BE2C (cell line): ENCODE results near the gene BICDL1.

Source experiments
- DNase-seq: peaks from one replicate; pipeline ENCODE4 v3.0.0-alpha.2; 2020
- H3K27me3 ChIP-seq: fragments of 250-450 bp; sonication (Bioruptor Pico); 2 replicates; pipeline ENCODE4 v1.5.1; 2020; ENCODE audit warnings: mild to moderate bottlenecking
- H3K36me3 ChIP-seq: fragments of 250-450 bp; sonication (Bioruptor Pico); 2 replicates; pipeline ENCODE4 v1.5.1; 2020; ENCODE audit warnings: mild to moderate bottlenecking
- H3K4me1 ChIP-seq: fragments of 250-450 bp; sonication (Bioruptor Pico); 2 replicates; pipeline ENCODE4 v1.5.1; 2020
- H3K4me3 ChIP-seq: 2 replicates; pipeline ENCODE4 v1.5.1; 2011; ENCODE audit warnings: low read depth, low read length
- H3K9me3 ChIP-seq: fragments of 250-450 bp; sonication (Bioruptor Pico); 2 replicates; pipeline ENCODE4 v1.5.1; 2020
- CTCF ChIP-seq: IDR thresholded peaks from 2 replicates; pipeline ENCODE4 v1.5.1; 2012; ENCODE audit warnings: mild to moderate bottlenecking, low read depth, low read length

BICDL1 gene

GRCh38 chr12:119996417-119996816 lies 7.4 kb downstream of the BICDL1 start:
- no peak overlapping the region for H3K4me3 ChIP-seq
- H3K9me3 ChIP-seq = no peaks in the 10 kb centered on the region
- DNase-seq = no peak
- no peaks in the 10 kb centered on the region; the same call in 1 of the 2 replicates for H3K36me3 ChIP-seq
- no peaks in the 10 kb centered on the region for H3K4me1 ChIP-seq
- no peak for TF ChIP-seq CTCF
- H3K27me3 ChIP-seq = no peaks in the 10 kb centered on the region

GRCh38 chr12:119998471-119999245 lies 9.6 kb downstream of the BICDL1 start:
- Histone ChIP-seq H3K9me3 (no peaks in the 10 kb centered on the region), H3K36me3 (no peaks in the 10 kb centered on the region; the same call in 1 of the 2 replicates), H3K4me1 (no peaks in the 10 kb centered on the region), H3K4me3 (no peak overlapping the region), H3K27me3 (no peaks in the 10 kb centered on the region)
- no peak for TF ChIP-seq CTCF
- no peak for DNase-seq

- Histone ChIP-seq H3K9me3 (no peaks in the 10 kb centered on the region), H3K4me1 (no peaks in the 10 kb centered on the region), H3K27me3 (no peaks in the 10 kb centered on the region), H3K4me3 (no peak overlapping the region), H3K36me3 (no peaks in the 10 kb centered on the region; the same call in 1 of the 2 replicates)
- DNase-seq = no peak
- no peak for TF ChIP-seq CTCF
These were observed 11.5 kb downstream of the BICDL1 start for GRCh38 chr12:120000556-120000955.

- TF ChIP-seq CTCF = no peak
- no peak for DNase-seq
- no peaks in the 10 kb centered on the region for H3K36me3 ChIP-seq
- H3K27me3 ChIP-seq = no peaks in the 10 kb centered on the region
- no peaks in the 10 kb centered on the region for H3K4me1 ChIP-seq
- no peaks in the 10 kb centered on the region for H3K9me3 ChIP-seq
- no peak overlapping the region for H3K4me3 ChIP-seq
These were observed 17.4 kb downstream of the BICDL1 start for GRCh38 chr12:120006258-120006975.

- H3K4me1 ChIP-seq = no peaks in the 10 kb centered on the region
- H3K4me3 ChIP-seq = no peak overlapping the region
- no peak for DNase-seq
- no peaks in the 10 kb centered on the region for H3K27me3 ChIP-seq
- no peak for TF ChIP-seq CTCF
- no peaks in the 10 kb centered on the region for H3K9me3 ChIP-seq
- no peaks in the 10 kb centered on the region for H3K36me3 ChIP-seq
These were observed 18.2 kb downstream of the BICDL1 start for GRCh38 chr12:120007272-120007671.
